ENCODE data around the gene HJV. TPM values are rescaled to one million over a fixed set of nuclear protein-coding genes. Genes with fewer than 3 reads are reported as not detected.

HJV gene
- total RNA-seq, 1 donor from 2014 or later, result not detected

DNA sequence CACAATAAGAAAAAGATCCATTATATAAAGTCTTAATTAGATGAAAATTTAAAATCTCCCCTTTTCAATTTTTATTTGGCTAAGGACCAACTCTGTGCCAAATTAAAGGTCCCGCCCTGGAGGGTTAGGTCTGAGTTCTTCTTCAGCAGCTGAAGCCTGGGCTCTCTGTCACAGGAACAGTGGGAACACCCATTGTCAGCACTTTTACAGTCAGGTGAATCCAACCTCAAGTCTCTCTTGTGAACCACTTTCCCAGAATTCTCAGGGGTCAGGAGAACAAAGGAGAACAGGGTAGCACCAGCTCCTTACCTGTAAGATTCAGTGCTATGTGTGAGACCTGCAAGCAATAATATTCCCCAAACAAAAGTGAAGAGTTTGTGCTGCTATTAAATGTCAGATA, 25.1 kb upstream of the HJV start:
- H3K36me3 Mint-ChIP-seq, result no peaks in the 10 kb centered on the region
- DNase-seq (ENCODE audit: extremely low spot score, unreplicated experiment), result no peak
- H3K4me1 Mint-ChIP-seq (ENCODE audit: unreplicated experiment), result peaks cover 8% of the 10 kb centered on the region
- H3K4me3 Mint-ChIP-seq, result no peak overlapping the region
- TF ChIP-seq CTCF (conservative IDR thresholded peaks at IDR 0.05), result no peak
- H3K9me3 Mint-ChIP-seq, result no peaks in the 10 kb centered on the region
- no peak overlapping the region for H3K27ac Mint-ChIP-seq
- H3K27me3 Mint-ChIP-seq, result no peaks in the 10 kb centered on the region

GRCh38 chr1:146039844-146040194, 18.3 kb upstream of the HJV start:
- H3K9me3 Mint-ChIP-seq, result no peaks in the 10 kb centered on the region
- H3K4me3 Mint-ChIP-seq, result peak overlapping the region; percentile 89
- DNase-seq (ENCODE audit: extremely low spot score, unreplicated experiment), result no peak
- H3K36me3 Mint-ChIP-seq, result peaks cover 11% of the 10 kb centered on the region
- peak overlapping the region; percentile 99 for H3K27ac Mint-ChIP-seq
- TF ChIP-seq CTCF (conservative IDR thresholded peaks at IDR 0.05), result no peak
- peaks cover 24% of the 10 kb centered on the region for H3K4me1 Mint-ChIP-seq (ENCODE audit: unreplicated experiment)
- H3K27me3 Mint-ChIP-seq, result peaks cover 30% of the 10 kb centered on the region

- Mint-ChIP-seq H3K36me3 (peaks cover 11% of the 10 kb centered on the region), H3K9me3 (no peaks in the 10 kb centered on the region), H3K27ac (peak overlapping the region; percentile 99), H3K27me3 (peaks cover 30% of the 10 kb centered on the region), H3K4me1 (ENCODE audit: unreplicated experiment) (peaks cover 29% of the 10 kb centered on the region), H3K4me3 (peak overlapping the region; percentile 89)
- DNase-seq (ENCODE audit: extremely low spot score, unreplicated experiment), result peak; percentile 84
- no peak for TF ChIP-seq CTCF (conservative IDR thresholded peaks at IDR 0.05)
Observed at GRCh38 chr1:146036965-146037646, 15.6 kb upstream of the HJV start.

DNA sequence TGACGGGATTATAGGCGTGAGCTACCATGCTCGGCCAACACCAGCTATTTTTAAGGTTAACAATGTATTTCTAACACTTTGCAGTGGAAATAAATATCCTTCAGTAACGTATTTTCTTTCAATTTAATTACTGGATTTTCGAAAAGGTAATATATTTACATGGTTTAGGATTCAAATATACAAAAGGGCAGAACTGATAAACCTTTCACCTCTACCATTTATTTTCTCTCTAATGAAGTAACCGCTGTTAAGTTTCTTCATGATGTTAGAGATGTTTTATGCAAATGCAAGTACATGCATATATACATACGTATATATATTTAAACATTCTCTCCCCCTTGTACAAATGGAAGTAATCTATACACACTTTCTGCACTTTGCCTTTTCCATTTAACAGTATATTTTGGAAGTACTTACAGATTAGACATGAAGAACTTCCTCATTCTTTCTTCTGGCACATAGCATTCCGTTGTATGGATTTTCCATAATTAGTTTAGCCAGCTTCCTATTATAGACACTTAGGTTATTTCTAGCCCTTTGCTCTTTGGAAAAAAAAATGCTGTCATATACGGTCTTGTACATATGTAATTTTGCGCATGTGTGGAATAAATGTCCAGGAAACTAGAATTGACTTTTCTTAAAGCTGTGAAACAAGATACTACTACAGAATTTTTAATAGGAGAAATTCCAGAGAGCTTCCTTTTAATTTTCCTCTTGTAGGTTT, 14.9 kb upstream of the HJV start:
- no peak for DNase-seq (ENCODE audit: extremely low spot score, unreplicated experiment)
- Mint-ChIP-seq H3K4me1 (ENCODE audit: unreplicated experiment) (peaks cover 29% of the 10 kb centered on the region), H3K27ac (peak overlapping the region; percentile 99), H3K36me3 (peaks cover 11% of the 10 kb centered on the region), H3K4me3 (peak overlapping the region; percentile 89), H3K27me3 (peaks cover 30% of the 10 kb centered on the region), H3K9me3 (no peaks in the 10 kb centered on the region)
- TF ChIP-seq CTCF (conservative IDR thresholded peaks at IDR 0.05), result no peak

GRCh38 chr1:146035048-146035423, 13.5 kb upstream of the HJV start:
- Mint-ChIP-seq H3K36me3 (peaks cover 11% of the 10 kb centered on the region), H3K27me3 (peaks cover 30% of the 10 kb centered on the region)

More at GRCh38 chr1:146035048-146035423, 13.5 kb upstream of the HJV start:
- Mint-ChIP-seq H3K4me1 (ENCODE audit: unreplicated experiment) (peaks cover 29% of the 10 kb centered on the region), H3K27ac (peak overlapping the region; percentile 99), H3K4me3 (peak overlapping the region; percentile 89), H3K9me3 (no peaks in the 10 kb centered on the region)
- DNase-seq (ENCODE audit: extremely low spot score, unreplicated experiment), result no peak
- TF ChIP-seq CTCF (conservative IDR thresholded peaks at IDR 0.05), result no peak

Data from type B pancreatic cell (in vitro differentiated cells).